ENCODE data around the gene SCPEP1. TPM values are rescaled to one million over a fixed set of nuclear protein-coding genes. Genes with fewer than 3 reads are reported as not detected.

The SCPEP1 gene
- total and polyA plus RNA-seq, 10 of the 15 experiments (the other 5 are each of a cell fraction or from before 2014, with no cell fraction given) = 31.2 to 80.2 (median 40.7) TPM

DNA sequence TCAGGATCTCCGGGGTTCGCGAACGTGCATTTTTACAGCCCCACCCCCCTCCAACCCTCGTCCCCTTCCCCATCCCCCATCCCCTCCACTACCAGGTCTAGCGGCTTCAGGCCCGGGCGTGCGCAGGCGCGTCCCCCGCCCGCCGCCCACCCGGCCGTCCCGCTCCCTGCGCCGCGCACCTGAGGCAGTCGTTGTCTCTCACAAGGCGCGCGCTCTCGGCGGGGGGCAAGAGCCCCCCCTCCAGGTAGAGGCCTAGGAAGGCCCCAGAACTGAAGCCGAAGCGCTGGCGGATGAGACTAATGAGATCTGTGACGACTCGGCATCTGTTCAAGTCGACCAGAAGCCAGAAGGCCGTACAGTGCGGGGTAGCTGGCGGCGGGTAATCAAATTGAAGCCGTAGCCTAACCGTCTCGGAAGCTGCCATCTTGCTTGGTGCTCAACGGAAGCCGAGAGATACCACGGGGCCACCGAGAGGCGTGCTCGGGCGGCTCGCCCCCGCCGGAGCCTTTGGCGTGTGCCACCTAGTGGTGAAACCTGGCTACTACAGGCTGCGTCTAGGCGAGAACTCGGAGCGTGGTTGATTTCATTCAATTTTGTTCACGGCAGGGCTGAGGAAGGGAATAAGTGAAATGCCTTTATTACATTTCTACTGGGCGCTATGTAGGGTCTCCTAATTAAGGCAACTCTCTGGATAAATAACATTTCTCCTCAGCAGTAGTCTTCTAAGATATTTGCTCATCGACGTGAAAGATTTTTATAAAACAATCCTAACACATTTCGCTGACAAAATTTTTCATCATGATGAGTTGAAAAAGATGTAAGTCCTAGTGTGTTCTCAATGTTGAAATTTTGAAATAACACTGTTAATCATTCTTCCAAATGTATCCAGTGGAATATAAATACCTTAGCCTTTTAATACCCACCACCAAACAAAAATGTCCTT lies 17.1 kb upstream of the SCPEP1 start, which contains the start of gene COIL (continued):
- TF ChIP-seq, protein P1, sequence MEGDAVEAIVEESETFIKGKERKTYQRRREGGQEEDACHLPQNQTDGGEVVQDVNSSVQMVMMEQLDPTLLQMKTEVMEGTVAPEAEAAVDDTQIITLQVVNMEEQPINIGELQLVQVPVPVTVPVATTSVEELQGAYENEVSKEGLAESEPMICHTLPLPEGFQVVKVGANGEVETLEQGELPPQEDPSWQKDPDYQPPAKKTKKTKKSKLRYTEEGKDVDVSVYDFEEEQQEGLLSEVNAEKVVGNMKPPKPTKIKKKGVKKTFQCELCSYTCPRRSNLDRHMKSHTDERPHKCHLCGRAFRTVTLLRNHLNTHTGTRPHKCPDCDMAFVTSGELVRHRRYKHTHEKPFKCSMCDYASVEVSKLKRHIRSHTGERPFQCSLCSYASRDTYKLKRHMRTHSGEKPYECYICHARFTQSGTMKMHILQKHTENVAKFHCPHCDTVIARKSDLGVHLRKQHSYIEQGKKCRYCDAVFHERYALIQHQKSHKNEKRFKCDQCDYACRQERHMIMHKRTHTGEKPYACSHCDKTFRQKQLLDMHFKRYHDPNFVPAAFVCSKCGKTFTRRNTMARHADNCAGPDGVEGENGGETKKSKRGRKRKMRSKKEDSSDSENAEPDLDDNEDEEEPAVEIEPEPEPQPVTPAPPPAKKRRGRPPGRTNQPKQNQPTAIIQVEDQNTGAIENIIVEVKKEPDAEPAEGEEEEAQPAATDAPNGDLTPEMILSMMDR (IDR thresholded peaks at IDR 0.05 in 2 of 3, conservative IDR thresholded peaks at IDR 0.05 in 1 of 3; ENCODE audit: control insufficient read depth in 2 of 3, extremely low read depth in 1 of 3, insufficient read depth in 1 of 3, low read depth in 3 of 3, low read length in 3 of 3) = peak; percentile 94 to 99 (median 97)
- TF ChIP-seq ESRRA (IDR thresholded peaks at IDR 0.05; ENCODE audit: low read length) (peak; percentile 79; the same call in 1 of the 2 replicates), TCF3 (IDR thresholded peaks at IDR 0.05; ENCODE audit: borderline replicate concordance, insufficient read depth, low read depth, low read length) (0 out of 2 replicates have a peak, but pooled peaks have one; percentile 28), NFYA (IDR thresholded peaks at IDR 0.05; ENCODE audit: borderline replicate concordance, low read depth, low read length) (no peak), SREBF2 (IDR thresholded peaks at IDR 0.05; ENCODE audit: low read length) (no peak), MYB (IDR thresholded peaks at IDR 0.05; ENCODE audit: borderline replicate concordance, low read depth, low read length) (no peak; the same call in 1 of the 2 replicates), NR2F1 (conservative IDR thresholded peaks at IDR 0.05) (no peak; the same call in 1 of the 2 replicates), NRF1 (conservative IDR thresholded peaks at IDR 0.05; ENCODE audit: low read depth, low read length) (0 out of 2 replicates have a peak, but pooled peaks have one; percentile 9), CEBPB (IDR thresholded peaks at IDR 0.05; ENCODE audit: borderline replicate concordance in 1 of 2, low read depth in 2 of 2, low read length in 2 of 2) (no peak), EZH2 (IDR thresholded peaks at IDR 0.05; ENCODE audit: borderline replicate concordance, control insufficient read depth, low read depth, low read length) (no peak), RAD51 (IDR thresholded peaks at IDR 0.05) (peak; percentile 57), IKZF2 (IDR thresholded peaks at IDR 0.05) (no peak; a peak in 1 of 4 replicates), FOS (IDR thresholded peaks at IDR 0.05; ENCODE audit: borderline replicate concordance, extremely low read depth, insufficient read length) (no peak), LARP7 (IDR thresholded peaks at IDR 0.05) (peak; percentile 76), WRNIP1 (IDR thresholded peaks at IDR 0.05; ENCODE audit: borderline replicate concordance, low read depth, low read length) (no peak; the same call in 1 of the 2 replicates), RAD21 (IDR thresholded peaks at IDR 0.05; ENCODE audit: insufficient read depth, low read depth, low read length) (peak; percentile 64), DPF2 (IDR thresholded peaks at IDR 0.05) (peak; percentile 76), ZNF622 (IDR thresholded peaks at IDR 0.05) (no peak), SUPT20H (IDR thresholded peaks at IDR 0.05; ENCODE audit: borderline replicate concordance, control insufficient read depth, low read depth, low read length) (no peak)
- TF ChIP-seq, protein P2, sequence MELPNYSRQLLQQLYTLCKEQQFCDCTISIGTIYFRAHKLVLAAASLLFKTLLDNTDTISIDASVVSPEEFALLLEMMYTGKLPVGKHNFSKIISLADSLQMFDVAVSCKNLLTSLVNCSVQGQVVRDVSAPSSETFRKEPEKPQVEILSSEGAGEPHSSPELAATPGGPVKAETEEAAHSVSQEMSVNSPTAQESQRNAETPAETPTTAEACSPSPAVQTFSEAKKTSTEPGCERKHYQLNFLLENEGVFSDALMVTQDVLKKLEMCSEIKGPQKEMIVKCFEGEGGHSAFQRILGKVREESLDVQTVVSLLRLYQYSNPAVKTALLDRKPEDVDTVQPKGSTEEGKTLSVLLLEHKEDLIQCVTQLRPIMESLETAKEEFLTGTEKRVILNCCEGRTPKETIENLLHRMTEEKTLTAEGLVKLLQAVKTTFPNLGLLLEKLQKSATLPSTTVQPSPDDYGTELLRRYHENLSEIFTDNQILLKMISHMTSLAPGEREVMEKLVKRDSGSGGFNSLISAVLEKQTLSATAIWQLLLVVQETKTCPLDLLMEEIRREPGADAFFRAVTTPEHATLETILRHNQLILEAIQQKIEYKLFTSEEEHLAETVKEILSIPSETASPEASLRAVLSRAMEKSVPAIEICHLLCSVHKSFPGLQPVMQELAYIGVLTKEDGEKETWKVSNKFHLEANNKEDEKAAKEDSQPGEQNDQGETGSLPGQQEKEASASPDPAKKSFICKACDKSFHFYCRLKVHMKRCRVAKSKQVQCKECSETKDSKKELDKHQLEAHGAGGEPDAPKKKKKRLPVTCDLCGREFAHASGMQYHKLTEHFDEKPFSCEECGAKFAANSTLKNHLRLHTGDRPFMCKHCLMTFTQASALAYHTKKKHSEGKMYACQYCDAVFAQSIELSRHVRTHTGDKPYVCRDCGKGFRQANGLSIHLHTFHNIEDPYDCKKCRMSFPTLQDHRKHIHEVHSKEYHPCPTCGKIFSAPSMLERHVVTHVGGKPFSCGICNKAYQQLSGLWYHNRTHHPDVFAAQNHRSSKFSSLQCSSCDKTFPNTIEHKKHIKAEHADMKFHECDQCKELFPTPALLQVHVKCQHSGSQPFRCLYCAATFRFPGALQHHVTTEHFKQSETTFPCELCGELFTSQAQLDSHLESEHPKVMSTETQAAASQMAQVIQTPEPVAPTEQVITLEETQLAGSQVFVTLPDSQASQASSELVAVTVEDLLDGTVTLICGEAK (IDR thresholded peaks at IDR 0.05; ENCODE audit: borderline replicate concordance) = no peak
- TF ChIP-seq, protein P3, sequence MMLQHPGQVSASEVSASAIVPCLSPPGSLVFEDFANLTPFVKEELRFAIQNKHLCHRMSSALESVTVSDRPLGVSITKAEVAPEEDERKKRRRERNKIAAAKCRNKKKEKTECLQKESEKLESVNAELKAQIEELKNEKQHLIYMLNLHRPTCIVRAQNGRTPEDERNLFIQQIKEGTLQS (IDR thresholded peaks at IDR 0.05; ENCODE audit: borderline replicate concordance, extremely low read depth, low read depth, low read length) = no peak
